SHP77 (cell line): ENCODE results near the gene MED22.
"Not testable (repeated sequence)": the region's sequence is repeated elsewhere in the genome, so short reads cannot be mapped to it uniquely, and the experiment has no call there.

Experiments used
- DNase-seq, 2 experiments: peaks; one replicate each; lab custom pipeline; 2025; lab: John Stamatoyannopoulos, UW

The MED22 gene

GRCh38 chr9:133306242-133307204 is 41.4 kb downstream of the MED22 start:
- no peak for DNase-seq

- DNase-seq = no peak
Observed at GRCh38 chr9:133305731-133306130, 42.2 kb downstream of the MED22 start.

- DNase-seq = no peak
Observed at GRCh38 chr9:133304477-133305377, 43.2 kb downstream of the MED22 start.

GRCh38 chr9:133304158-133304470 is 43.8 kb downstream of the MED22 start:
- DNase-seq = no peak

DNA sequence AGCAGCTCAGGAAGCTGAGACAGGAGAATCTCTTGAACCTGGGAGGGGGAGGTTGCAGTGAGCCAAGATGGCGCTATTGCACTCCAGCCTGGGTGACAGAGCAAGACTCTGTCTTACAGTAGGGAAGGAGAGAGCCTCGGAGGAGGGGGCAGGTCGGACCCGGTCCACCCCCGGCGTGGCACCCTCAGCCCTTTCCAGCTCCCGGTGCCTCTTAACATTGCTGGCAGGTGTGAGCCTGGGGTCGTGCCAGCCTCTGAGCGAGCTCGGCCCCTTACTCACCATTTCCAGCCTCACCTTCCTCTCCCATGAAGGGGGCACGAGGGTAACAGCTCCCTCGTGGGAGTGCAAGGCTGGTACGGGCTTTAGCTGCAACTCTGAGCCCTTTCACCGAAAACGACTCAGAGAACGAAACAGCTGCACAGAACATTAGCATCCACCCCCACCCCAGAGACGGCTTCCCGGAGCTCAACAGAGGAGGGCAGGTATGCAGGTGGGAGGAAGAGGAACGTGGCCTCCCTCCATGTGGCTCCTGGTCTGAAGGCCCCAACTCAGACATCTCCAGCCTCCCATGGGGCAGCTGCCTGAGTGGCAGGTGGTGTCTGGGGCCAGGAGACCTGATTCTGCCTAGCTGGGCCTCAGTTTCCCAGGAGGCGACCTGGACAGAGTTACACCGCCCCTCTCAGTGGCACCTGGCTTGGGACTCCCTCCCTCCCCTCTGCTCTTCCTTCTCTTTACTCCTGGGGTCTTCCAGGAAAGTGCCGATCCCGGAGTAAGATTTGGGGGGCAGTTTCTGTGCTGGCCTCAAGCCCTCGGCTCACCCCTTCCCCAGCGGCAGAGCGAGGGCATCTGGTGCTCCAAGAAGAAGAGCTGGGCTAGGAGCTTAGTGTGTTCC is 44.4 kb downstream of the MED22 start:
- DNase-seq = no peak

GRCh38 chr9:133301253-133302230 is 46.4 kb downstream of the MED22 start:
- no peak for DNase-seq

- not testable (repeated sequence) for DNase-seq
Observed at GRCh38 chr9:133299996-133300395, 47.9 kb downstream of the MED22 start.

DNA sequence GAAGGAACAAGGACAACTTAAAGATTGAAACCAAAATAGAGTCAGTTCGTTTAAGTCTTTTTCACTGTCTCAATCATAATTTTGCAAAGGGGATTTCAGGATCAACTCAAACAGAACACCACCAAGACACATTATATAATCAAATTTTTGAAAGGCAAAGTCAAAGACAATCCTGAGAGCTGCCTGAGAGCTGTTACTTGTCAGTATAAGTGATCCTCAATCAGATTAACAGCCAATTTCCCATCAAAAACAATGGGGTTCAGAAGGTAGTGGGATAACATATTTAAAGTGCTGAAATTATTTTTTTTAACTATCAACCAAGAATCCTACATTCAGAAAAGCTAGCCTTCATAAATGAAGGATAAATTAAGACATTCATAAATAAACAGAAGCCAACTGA is 53.7 kb downstream of the MED22 start:
- no peak for DNase-seq

- no peak for DNase-seq
Observed at GRCh38 chr9:133290751-133291302, 57.1 kb downstream of the MED22 start.
